ENCODE measurements around the gene MAG.

The MAG gene

DNA sequence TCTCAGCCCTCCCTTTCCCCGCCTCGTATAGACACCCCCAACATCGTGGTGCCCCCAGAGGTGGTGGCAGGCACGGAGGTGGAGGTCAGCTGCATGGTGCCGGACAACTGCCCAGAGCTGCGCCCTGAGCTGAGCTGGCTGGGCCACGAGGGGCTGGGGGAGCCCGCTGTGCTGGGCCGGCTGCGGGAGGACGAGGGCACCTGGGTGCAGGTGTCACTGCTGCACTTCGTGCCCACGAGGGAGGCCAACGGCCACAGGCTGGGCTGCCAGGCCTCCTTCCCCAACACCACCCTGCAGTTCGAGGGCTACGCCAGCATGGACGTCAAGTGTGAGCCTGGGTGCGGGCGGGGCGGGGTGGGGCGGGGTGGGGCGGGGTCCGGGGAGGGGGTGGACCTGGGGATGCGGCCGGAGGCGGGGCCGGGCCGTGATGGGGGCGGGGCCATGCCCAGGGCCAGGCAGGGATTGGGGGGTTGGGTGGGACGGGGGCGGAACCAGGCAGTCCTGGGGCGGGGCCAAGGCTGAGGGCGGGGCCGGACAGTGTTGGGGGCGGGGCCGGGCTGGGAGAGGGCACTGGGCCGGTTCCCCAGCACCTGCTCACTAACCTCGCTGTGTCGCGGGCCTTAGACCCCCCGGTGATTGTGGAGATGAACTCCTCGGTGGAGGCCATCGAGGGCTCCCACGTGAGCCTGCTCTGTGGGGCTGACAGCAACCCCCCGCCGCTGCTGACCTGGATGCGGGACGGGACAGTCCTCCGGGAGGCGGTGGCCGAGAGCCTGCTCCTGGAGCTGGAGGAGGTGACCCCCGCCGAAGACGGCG is 7.8 kb downstream of the MAG start:
- H3K4me3 ChIP-seq (replicated peaks in 1 of 2; ENCODE audit: low read depth in 2 of 2, low read length in 2 of 2): no peak overlapping the region
- DNase-seq (ENCODE audit: low read depth in 2 of 2): no peak
- TF ChIP-seq, protein P1, sequence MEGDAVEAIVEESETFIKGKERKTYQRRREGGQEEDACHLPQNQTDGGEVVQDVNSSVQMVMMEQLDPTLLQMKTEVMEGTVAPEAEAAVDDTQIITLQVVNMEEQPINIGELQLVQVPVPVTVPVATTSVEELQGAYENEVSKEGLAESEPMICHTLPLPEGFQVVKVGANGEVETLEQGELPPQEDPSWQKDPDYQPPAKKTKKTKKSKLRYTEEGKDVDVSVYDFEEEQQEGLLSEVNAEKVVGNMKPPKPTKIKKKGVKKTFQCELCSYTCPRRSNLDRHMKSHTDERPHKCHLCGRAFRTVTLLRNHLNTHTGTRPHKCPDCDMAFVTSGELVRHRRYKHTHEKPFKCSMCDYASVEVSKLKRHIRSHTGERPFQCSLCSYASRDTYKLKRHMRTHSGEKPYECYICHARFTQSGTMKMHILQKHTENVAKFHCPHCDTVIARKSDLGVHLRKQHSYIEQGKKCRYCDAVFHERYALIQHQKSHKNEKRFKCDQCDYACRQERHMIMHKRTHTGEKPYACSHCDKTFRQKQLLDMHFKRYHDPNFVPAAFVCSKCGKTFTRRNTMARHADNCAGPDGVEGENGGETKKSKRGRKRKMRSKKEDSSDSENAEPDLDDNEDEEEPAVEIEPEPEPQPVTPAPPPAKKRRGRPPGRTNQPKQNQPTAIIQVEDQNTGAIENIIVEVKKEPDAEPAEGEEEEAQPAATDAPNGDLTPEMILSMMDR (IDR thresholded peaks at IDR 0.05; ENCODE audit: low read depth, low read length): no peak

DNA sequence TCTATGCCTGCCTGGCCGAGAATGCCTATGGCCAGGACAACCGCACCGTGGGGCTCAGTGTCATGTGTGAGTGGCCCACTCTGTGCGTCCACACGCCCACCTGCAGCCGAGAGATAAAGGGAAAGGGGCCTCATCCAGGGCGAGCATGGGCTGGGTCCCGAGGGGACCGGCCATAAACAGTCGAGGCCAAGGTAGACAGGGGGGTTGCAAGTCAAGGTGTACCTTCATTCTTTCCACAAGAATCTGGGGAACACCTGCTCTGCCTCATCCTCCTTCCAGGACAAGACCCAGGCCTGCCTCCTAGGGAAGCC is 8.3 kb downstream of the MAG start:
- DNase-seq (ENCODE audit: low read depth in 2 of 2): no peak
- H3K4me3 ChIP-seq (replicated peaks in 1 of 2; ENCODE audit: low read depth in 2 of 2, low read length in 2 of 2): no peak overlapping the region
- TF ChIP-seq, protein P1 (IDR thresholded peaks at IDR 0.05; ENCODE audit: low read depth, low read length): no peak

- H3K4me3 ChIP-seq (replicated peaks in 1 of 2; ENCODE audit: low read depth in 2 of 2, low read length in 2 of 2): no peak overlapping the region
- TF ChIP-seq, protein P1 (IDR thresholded peaks at IDR 0.05; ENCODE audit: low read depth, low read length): no peak
- DNase-seq (ENCODE audit: low read depth in 2 of 2): no peak
Measured at GRCh38 chr19:35301961-35302360, 10.0 kb downstream of the MAG start.

DNA sequence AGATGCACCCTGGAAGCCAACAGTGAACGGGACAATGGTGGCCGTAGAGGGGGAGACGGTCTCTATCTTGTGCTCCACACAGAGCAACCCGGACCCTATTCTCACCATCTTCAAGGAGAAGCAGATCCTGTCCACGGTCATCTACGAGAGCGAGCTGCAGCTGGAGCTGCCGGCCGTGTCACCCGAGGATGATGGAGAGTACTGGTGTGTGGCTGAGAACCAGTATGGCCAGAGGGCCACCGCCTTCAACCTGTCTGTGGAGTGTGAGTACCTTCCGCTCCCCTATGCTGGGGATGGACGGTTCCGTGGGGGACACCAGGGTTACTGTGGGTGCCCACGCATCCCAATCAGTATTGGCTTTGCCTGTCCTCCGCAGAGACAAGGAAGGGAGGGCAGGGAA is 10.5 kb downstream of the MAG start:
- TF ChIP-seq, protein P1 (IDR thresholded peaks at IDR 0.05; ENCODE audit: low read depth, low read length): no peak
- DNase-seq (ENCODE audit: low read depth in 2 of 2): no peak

GRCh38 chr19:35303357-35303915 is 11.5 kb downstream of the MAG start:
- TF ChIP-seq, protein P1 (IDR thresholded peaks at IDR 0.05; ENCODE audit: low read depth, low read length): no peak
- DNase-seq (ENCODE audit: low read depth in 2 of 2): no peak
- H3K4me3 ChIP-seq (replicated peaks in 1 of 2; ENCODE audit: low read depth in 2 of 2, low read length in 2 of 2): no peak overlapping the region

More for the DNA sequence above, 10.5 kb downstream of the MAG start:
- no peak overlapping the region for H3K4me3 ChIP-seq (replicated peaks in 1 of 2; ENCODE audit: low read depth in 2 of 2, low read length in 2 of 2)

DNA sequence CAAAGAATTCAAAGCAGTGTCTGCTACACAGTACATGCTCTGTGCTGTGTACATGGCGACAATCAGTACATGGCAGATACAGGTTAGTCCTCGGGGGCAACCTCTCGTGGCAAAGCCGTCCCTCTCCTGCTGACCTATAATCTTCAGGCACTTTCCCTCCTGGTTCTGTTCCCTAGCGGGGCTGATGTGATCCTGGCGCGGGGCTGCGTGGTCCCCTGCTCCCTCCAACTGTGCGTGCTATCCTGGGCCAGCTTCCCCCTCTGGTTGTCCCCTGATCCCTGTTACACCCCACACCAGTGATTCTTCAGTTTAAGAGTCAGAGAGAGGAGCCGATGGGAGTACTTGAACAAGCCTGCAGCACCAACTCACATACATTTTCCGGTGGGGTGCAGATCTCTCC is 12.1 kb downstream of the MAG start:
- DNase-seq (ENCODE audit: low read depth in 2 of 2): no peak
- TF ChIP-seq, protein P1 (IDR thresholded peaks at IDR 0.05; ENCODE audit: low read depth, low read length): no peak
- no peak overlapping the region for H3K4me3 ChIP-seq (replicated peaks in 1 of 2; ENCODE audit: low read depth in 2 of 2, low read length in 2 of 2)

All from cardiac fibroblast (primary cell).